GM21526 (cell line): ENCODE measurements around the gene INO80.

Source experiments
- ATAC-seq: cut with Tn5 transposase; IDR thresholded peaks from one replicate; pipeline ENCODE4 v1.9.1; 2021; ENCODE audit warnings: moderate library complexity; ENCODE audit not compliant: unreplicated experiment, low FRiP score

INO80 gene

DNA sequence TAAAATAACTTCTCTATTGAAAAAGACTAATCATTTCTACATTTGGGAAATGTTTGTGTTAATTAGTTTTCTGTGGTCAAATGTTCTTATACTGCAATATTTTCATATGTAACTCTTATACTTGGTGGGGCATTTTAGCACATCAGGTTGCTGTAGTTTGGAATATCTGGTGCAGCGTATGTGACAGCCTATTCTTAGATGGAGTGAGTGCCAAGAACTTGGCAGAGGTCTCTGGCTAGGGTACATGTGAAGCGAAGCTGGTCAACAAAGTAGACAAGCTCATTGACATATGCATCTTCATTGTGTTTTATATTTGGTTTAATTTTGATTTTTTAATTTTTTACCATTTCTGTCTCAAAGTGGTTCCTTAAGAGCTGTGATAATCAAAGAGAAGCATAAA is 109.6 kb downstream of the INO80 start:
- no peak for ATAC-seq

- ATAC-seq = no peak
Observed at GRCh38 chr15:41004490-41004889, 111.6 kb downstream of the INO80 start.

- ATAC-seq = no peak
Observed at GRCh38 chr15:41001524-41002214, 114.4 kb downstream of the INO80 start.

- ATAC-seq = no peak
Observed at GRCh38 chr15:40999190-40999589, 116.9 kb downstream of the INO80 start.

DNA sequence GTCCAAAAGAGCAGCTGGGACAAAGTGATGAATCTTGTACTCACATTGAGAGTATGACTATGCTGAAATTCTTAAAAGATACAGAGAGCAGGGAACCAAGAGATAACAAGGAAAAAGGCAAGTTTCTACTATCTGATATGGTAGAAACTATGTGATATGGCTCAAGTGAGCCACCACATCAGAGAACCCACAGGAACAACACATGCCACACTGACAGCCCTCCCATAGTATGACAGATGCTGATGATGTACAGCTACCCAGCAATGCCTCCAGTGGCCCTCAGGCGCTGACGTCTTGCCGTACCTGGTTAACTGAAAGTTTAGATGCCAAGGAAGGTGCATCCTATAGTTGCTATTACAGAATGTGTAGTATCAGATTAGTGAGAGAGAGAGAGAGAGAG is 120.4 kb downstream of the INO80 start:
- ATAC-seq = no peak

- no peak for ATAC-seq
Observed at GRCh38 chr15:40992825-40993224, 123.3 kb downstream of the INO80 start.

DNA sequence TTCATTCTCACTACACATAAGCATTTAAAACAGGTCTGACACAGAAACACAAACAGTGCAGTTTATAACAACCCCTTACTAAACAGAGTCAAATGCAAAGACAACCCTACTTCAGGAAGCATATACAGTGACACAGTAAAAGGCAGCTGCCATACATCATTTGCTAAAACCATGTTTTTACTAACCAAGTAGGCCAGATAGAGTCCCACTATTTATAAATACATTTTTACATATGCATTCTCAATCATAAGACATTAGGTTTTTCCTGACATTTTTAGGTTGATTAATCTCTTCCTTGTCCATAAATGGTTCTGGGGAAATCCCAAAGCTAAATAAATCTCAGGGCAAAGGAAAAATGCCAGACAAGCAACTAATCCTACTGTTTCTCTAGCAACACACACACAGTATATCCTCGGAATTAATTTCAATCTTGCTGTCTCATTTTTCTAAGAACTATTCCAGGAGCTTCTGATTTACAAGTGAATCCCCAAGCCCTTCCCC is 123.8 kb downstream of the INO80 start:
- no peak for ATAC-seq

- no peak for ATAC-seq
Observed at GRCh38 chr15:40991355-40991754, 124.7 kb downstream of the INO80 start.

GRCh38 chr15:40990789-40991188 is 125.3 kb downstream of the INO80 start:
- ATAC-seq = no peak

DNA sequence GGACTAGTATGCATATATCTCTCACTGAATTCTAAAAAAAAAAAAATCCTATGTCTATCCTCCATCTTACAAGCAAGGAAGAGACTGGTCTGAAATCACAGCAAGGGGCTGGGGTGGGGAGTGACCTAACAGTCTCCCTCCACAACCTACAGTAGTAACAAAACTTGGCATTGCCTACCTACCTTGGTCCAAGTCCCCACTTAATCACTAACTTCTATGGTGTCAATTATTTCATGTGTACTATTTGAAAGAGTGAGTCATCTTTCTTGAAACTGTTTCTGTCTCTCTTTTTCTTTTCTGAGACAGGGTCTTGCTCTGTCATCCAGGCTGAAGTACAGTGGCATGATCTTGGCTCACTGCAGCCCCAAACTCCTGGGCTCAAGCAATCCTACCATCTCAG is 126.0 kb downstream of the INO80 start:
- no peak for ATAC-seq

DNA sequence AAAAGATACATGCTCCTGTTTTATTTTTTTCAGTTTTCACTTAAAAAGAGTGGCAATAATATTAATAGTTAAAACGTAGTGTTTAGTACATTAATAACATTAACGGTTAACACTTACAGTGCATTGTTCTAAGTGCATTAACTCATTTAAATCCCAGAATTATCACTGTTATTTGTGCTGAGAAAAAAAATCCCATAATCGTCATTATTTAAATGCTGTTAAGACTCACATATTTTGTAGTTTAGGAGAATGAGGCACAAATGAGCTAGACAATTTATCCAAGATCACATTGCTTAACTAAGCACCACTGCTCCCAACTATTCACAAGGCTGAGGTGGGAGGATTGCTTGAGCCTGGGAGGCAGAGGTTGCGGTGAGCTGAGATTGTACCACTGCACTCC is 127.9 kb downstream of the INO80 start:
- no peak for ATAC-seq

- no peak for ATAC-seq
Observed at GRCh38 chr15:40986820-40987219, 129.3 kb downstream of the INO80 start.

GRCh38 chr15:40985541-40986330 is 130.3 kb downstream of the INO80 start:
- ATAC-seq = no peak

DNA sequence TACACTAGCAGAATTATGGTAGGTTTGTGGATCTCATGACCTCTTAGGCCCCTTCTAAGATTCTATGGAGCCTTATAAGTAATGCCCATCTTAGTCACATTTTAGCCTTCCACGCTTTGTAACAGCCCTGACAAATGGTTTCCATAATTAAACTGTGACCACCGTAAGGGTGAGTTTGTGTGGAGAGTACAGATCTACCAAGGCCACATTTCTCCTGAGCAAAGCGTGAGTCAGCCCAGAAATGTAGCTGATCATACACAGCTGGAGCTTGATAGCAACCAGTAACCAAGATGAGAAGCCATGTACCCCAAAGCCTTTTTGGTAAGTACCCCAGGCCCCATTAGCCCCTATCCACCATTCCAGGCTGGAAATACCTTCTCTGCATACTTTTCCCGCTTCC is 131.1 kb downstream of the INO80 start:
- no peak for ATAC-seq

- ATAC-seq = no peak
Observed at GRCh38 chr15:40984406-40984805, 131.7 kb downstream of the INO80 start.

DNA sequence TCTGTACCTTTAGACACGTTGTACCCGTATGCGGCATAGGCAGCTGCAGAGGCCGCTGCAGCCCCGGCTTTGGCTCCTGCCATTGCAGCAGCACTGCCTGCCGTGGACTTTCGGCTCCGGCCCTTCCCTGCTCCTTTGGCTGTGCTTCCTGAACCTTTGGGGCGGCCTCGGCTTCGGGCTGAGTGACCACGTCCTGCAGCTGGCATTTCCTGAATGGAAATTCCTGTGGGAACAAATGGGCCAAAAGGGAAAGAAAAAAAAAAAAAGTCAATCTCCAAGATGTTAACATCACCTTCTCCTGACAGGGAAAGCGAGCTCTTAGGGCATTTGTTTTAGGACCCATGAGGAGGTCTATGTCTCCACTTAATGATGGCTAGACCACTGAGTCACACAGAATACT is 133.2 kb downstream of the INO80 start:
- ATAC-seq = no peak

DNA sequence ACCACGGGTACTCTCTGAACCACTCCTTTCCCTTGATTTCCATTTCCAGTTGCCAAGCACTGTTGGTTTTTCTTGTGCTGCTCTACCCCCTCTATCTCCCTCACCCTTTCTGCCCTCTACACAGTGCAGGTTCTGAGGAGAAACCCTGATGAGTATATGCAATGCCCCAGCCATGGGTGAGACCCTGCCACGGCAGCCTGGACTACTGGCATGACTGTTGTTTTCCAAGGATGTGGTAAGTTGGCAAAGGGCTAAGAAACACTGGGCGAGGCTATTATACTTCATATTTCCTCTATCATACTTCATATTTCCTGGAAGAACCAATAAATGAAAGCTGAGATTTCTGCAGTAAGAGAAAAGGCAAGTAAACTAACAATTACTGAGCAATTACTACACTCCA is 134.9 kb downstream of the INO80 start:
- no peak for ATAC-seq

GRCh38 chr15:40978562-40978961 is 137.5 kb downstream of the INO80 start:
- no peak for ATAC-seq

GRCh38 chr15:40978141-40978540 is 137.9 kb downstream of the INO80 start:
- no peak for ATAC-seq

- no peak for ATAC-seq
Observed at GRCh38 chr15:40976819-40977218, 139.3 kb downstream of the INO80 start.

GRCh38 chr15:40974879-40975278 is 141.2 kb downstream of the INO80 start:
- ATAC-seq = no peak

- no peak for ATAC-seq
Observed at GRCh38 chr15:40969363-40969762, 146.7 kb downstream of the INO80 start.
